Measurements from ENCODE around the gene ABLIM2. TPM values are rescaled to one million over a fixed set of nuclear protein-coding genes. Genes with fewer than 3 reads are reported as not detected.

ABLIM2 gene
- total and polyA plus RNA-seq, 2 of the 13 experiments (the other 11 are each of a cell fraction or from before 2014, with no cell fraction given), result 0.20 to 0.37 TPM

DNA sequence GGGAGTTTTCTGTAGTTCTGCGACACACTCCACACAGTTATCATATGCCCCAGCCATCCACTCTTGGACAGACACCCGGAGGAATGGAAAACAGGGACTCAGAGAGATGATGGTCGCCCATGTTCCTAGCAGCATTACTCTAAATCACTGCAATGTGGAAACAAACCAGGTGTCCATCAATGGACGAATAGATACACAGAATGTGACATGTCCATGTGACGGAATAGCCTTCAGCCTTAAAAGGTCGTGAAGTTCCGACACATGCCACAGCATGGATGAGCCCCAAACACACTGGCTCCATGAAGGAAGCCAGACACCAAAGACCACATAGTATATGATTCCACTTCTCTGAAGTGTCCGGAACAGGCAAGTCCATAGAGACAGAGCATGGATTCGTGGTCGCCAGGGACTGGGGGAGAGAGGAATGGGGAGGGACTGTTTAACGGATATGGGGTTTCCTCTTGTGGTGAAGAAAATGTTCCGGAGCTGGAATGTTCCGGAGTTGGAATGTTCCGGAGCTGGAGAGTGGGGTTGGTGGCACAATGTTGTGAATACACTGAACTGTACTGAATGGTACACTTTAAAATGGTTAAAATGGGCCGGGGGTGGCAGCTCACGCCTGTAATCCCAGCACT is 190.2 kb downstream of the ABLIM2 start:
- no peak overlapping the region for H2AFZ ChIP-seq (ENCODE audit: low read length)
- DNase-seq (ENCODE audit: low spot score), result no peak
- H3K9ac ChIP-seq (ENCODE audit: insufficient read depth, low read depth, low read length), result no peak overlapping the region
- 83% methylated on average over 15 of the region's 16 CpGs for WGBS (ENCODE audit: low lambda C conversion rate)
- POLR2A ChIA-PET, result no interaction called here
- no peak overlapping the region for H3K4me2 ChIP-seq (ENCODE audit: low read depth, low read length)
- H3K27ac ChIP-seq (ENCODE audit: extremely low read length, insufficient read depth, low read length), result no peak overlapping the region
- CTCF ChIA-PET (ENCODE audit: low intra/inter-chr PET ratio, low total read pairs), result no interaction called here
- H3K4me3 ChIP-seq (replicated peaks in 1 of 3; ENCODE audit: insufficient read depth in 1 of 3, low read depth in 2 of 3, low read length in 3 of 3), result no peak overlapping the region
- no peaks in the 10 kb centered on the region for H3K79me2 ChIP-seq (ENCODE audit: insufficient read depth, low read length)
- no peak for FAIRE-seq
- no peak for ATAC-seq
- no peaks in the 10 kb centered on the region for H4K20me1 ChIP-seq (ENCODE audit: insufficient read depth, low read length)
- H3K9me3 ChIP-seq (ENCODE audit: low read length), result no peaks in the 10 kb centered on the region
- intact Hi-C loops (cut with micrococcal nuclease; ENCODE audit: unreplicated experiment), result no loop called here
- H3K36me3 ChIP-seq (replicated peaks in 1 of 2; ENCODE audit: control insufficient read depth in 1 of 2, insufficient read depth in 2 of 2, low read length in 2 of 2), result no peaks in the 10 kb centered on the region
- in situ Hi-C loops (cut with HindIII; ENCODE audit: extremely low pct_ligation_motif_present, low pct_unique_long_range_greater_than_20kb), result no loop called here
- H3K27me3 ChIP-seq (ENCODE audit: control insufficient read depth in 1 of 2, insufficient read depth in 2 of 2, low read length in 2 of 2), result peaks cover 2 to 13% of the 10 kb centered on the region in 2 experiments; a peak in 3 of 5 replicates
- no TSS peak for BruUV-seq (replicated peaks)
- TF ChIP-seq HMGA1 (CRISPR knock-in tag; conservative IDR thresholded peaks at IDR 0.05), result no peak
- no peak for TF ChIP-seq ZNF776 (CRISPR knock-in tag; IDR thresholded peaks at IDR 0.05)
- TF ChIP-seq ZSCAN21 (CRISPR knock-in tag; IDR thresholded peaks at IDR 0.05; ENCODE audit: borderline replicate concordance), result no peak
- no peak for TF ChIP-seq RARA (CRISPR knock-in tag; IDR thresholded peaks at IDR 0.05)
- no peak for TF ChIP-seq ZNF614 (CRISPR knock-in tag; IDR thresholded peaks at IDR 0.05; ENCODE audit: borderline replicate concordance)
- TF ChIP-seq, protein P1, sequence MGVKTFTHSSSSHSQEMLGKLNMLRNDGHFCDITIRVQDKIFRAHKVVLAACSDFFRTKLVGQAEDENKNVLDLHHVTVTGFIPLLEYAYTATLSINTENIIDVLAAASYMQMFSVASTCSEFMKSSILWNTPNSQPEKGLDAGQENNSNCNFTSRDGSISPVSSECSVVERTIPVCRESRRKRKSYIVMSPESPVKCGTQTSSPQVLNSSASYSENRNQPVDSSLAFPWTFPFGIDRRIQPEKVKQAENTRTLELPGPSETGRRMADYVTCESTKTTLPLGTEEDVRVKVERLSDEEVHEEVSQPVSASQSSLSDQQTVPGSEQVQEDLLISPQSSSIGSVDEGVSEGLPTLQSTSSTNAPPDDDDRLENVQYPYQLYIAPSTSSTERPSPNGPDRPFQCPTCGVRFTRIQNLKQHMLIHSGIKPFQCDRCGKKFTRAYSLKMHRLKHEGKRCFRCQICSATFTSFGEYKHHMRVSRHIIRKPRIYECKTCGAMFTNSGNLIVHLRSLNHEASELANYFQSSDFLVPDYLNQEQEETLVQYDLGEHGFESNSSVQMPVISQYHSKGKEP (CRISPR knock-in tag; IDR thresholded peaks at IDR 0.05), result no peak
- TF ChIP-seq NFRKB (IDR thresholded peaks at IDR 0.05), result no peak
- TF ChIP-seq, protein P2, sequence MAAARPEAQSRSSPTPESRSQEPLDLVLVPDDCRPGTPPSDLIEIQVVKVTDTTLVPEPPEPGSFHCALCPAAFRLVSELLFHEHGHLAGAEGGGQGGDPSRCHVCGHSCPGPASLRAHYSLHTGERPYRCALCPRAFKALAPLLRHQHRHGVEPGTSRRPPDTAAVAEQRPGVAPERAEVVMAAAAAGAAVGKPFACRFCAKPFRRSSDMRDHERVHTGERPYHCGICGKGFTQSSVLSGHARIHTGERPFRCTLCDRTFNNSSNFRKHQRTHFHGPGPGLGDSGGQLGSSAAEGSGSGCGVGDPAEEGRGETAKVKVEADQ (CRISPR knock-in tag; IDR thresholded peaks at IDR 0.05; ENCODE audit: borderline replicate concordance), result no peak
- H3K4me1 ChIP-seq (ENCODE audit: insufficient read depth, low read length), result peaks cover 97% of the 10 kb centered on the region

Data from HepG2 (cell line).